Activated B cell treated with CpG ODN at 0.5 μM for 24 hours (primary cell): Measurements from ENCODE around the gene MEIOSIN. TPM values are rescaled to one million over a fixed set of nuclear protein-coding genes. Genes with fewer than 3 reads are reported as not detected.
"Not testable (repeated sequence)": the region's sequence is repeated elsewhere in the genome, so short reads cannot be mapped to it uniquely, and the experiment has no call there.

Experiments used
- ATAC-seq: fragments of 200-7000 bp; cut with Tn5 transposase; one replicate; pipeline ENCODE4 v1.10.0; 2021; ENCODE audit warnings: low read depth, mild to moderate bottlenecking, moderate library complexity
- CTCF ChIA-PET: fragments of 350-600 bp; sonication (Branson Sonifier 250); formaldehyde crosslinking; loops from one replicate; lab custom pipeline; 2021; ENCODE audit warnings: antibody characterized with exemption; lab: Charles Lee
- POLR2A ChIA-PET: fragments of 350-600 bp; sonication (Branson Sonifier 250); formaldehyde crosslinking; loops from one replicate; lab custom pipeline; 2021; ENCODE audit warnings: antibody characterized with exemption; lab: Charles Lee
- DNase-seq: peaks from one replicate; pipeline ENCODE4 v3.0.0; 2022
- H3K27ac Mint-ChIP-seq: one replicate; pipeline ENCODE4 v1.8.0; 2020; ENCODE audit warnings: mixed read lengths
- H3K27me3 Mint-ChIP-seq: one replicate; pipeline ENCODE4 v1.8.0; 2021; ENCODE audit warnings: mixed read lengths
- H3K36me3 Mint-ChIP-seq: one replicate; pipeline ENCODE4 v1.8.0; 2021; ENCODE audit warnings: low read depth, mixed read lengths
- H3K4me1 Mint-ChIP-seq: one replicate; pipeline ENCODE4 v1.8.0; 2021; ENCODE audit warnings: mixed read lengths
- H3K4me3 Mint-ChIP-seq: one replicate; pipeline ENCODE4 v1.8.0; 2020; ENCODE audit warnings: mild to moderate bottlenecking, mixed read lengths
- H3K9me3 Mint-ChIP-seq: one replicate; pipeline ENCODE4 v1.8.0; 2020; ENCODE audit warnings: mixed read lengths
- intact Hi-C: fragments of 100-400 bp; cut with micrococcal nuclease; formaldehyde crosslinking; loops from one replicate; pipeline ENCODE4 v1.15.1; 2024
- total RNA-seq: library from RNA; stranded (reverse); gene quantifications from 2 replicates; pipeline ENCODE4 v1.2.3, GENCODE V29; 2022
- TF ChIP-seq, protein P1 (sequence below): fragments of 200-600 bp; IDR thresholded peaks from one replicate; pipeline ENCODE4 v1.8.0; 2022; ENCODE audit warnings: antibody characterized with exemption, mild to moderate bottlenecking

MEIOSIN gene
- total RNA-seq, 1 donor from 2014 or later, result not detected

DNA sequence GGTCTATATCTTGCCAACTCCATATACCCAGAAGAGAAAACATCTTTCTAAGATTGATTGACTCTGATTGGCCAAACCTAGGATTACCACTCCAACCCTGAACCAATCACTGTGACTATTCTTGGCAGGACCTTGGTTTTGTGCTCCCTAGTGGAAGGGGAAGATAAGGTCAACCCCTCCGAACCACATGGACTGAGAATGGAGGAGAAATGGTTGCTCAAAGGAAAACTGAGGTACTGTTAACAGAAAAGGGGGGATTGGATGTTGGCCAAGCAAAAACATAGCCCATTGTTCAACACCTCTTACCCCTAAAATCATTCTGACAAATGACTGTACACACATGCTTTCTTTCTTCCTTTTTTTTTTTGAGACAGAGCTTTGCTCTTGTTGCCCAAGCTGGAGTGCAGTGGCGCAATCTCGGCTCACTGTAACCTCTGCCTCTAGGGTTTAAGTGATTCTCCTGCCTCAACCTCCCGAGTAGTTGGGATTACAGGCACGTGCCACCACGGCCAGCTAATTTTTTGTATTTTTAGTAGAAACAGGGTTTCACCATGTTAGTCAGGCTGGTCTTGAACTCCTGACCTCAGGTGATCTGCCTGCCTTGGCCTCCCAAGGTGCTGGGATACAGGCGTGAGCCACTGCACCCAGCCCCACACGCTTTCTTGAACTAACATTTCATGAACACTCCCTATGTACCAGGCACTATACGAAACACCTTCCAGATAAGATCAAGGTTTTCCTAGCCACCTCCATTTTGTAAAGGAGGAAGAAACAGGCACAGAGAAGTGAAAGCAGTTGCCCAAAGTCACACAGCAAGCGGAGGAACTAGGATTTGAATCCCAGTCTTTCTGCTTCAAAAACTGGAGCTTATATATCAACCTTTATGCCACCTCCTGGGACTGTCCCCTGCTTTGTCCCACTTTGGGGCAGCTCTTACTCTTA lies 6.5 kb downstream of the MEIOSIN start:
- no peaks in the 10 kb centered on the region for H3K4me1 Mint-ChIP-seq
- H3K27ac Mint-ChIP-seq, result no peak overlapping the region
- ChIA-PET CTCF (no interaction called here), POLR2A (interaction anchor here (0.6 kb wide), 1 partner anchor 45 kb away, joined by 3 read pairs; no protein-coding TSS in a partner anchor)
- TF ChIP-seq, protein P1, sequence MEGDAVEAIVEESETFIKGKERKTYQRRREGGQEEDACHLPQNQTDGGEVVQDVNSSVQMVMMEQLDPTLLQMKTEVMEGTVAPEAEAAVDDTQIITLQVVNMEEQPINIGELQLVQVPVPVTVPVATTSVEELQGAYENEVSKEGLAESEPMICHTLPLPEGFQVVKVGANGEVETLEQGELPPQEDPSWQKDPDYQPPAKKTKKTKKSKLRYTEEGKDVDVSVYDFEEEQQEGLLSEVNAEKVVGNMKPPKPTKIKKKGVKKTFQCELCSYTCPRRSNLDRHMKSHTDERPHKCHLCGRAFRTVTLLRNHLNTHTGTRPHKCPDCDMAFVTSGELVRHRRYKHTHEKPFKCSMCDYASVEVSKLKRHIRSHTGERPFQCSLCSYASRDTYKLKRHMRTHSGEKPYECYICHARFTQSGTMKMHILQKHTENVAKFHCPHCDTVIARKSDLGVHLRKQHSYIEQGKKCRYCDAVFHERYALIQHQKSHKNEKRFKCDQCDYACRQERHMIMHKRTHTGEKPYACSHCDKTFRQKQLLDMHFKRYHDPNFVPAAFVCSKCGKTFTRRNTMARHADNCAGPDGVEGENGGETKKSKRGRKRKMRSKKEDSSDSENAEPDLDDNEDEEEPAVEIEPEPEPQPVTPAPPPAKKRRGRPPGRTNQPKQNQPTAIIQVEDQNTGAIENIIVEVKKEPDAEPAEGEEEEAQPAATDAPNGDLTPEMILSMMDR, result no peak
- intact Hi-C loops, result no loop called here
- no peaks in the 10 kb centered on the region for H3K36me3 Mint-ChIP-seq
- no peak for DNase-seq
- no peak for ATAC-seq
- peaks cover 14% of the 10 kb centered on the region for H3K27me3 Mint-ChIP-seq
- no peak overlapping the region for H3K4me3 Mint-ChIP-seq
- H3K9me3 Mint-ChIP-seq, result no peaks in the 10 kb centered on the region

DNA sequence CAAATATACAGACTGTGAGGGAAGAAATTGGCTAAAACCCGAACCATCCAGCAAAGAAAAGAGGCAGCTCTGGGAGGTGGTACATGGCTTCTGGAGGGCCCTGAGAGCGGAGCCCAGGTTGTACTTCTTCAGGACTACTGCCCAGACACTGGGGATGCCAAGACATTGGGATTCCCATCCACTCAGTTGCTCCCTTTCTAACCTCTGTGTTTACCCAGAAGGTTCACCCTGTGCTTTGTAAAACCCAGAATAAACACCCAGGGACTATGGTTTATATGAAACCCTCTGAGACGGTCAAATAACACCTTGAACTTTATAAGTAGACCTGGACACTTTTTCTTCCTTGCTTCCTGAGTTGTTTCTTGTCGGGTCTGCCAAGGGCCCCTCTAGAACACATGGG lies 9.7 kb downstream of the MEIOSIN start:
- ChIA-PET POLR2A (no interaction called here), CTCF (no interaction called here)
- no peaks in the 10 kb centered on the region for H3K9me3 Mint-ChIP-seq
- H3K36me3 Mint-ChIP-seq, result no peaks in the 10 kb centered on the region
- H3K27me3 Mint-ChIP-seq, result peaks cover 24% of the 10 kb centered on the region
- H3K4me1 Mint-ChIP-seq, result no peaks in the 10 kb centered on the region
- DNase-seq (no peak), ATAC-seq (no peak)
- no peak overlapping the region for H3K27ac Mint-ChIP-seq
- intact Hi-C loops, result no loop called here
- no peak overlapping the region for H3K4me3 Mint-ChIP-seq
- TF ChIP-seq, protein P1, result no peak

DNA sequence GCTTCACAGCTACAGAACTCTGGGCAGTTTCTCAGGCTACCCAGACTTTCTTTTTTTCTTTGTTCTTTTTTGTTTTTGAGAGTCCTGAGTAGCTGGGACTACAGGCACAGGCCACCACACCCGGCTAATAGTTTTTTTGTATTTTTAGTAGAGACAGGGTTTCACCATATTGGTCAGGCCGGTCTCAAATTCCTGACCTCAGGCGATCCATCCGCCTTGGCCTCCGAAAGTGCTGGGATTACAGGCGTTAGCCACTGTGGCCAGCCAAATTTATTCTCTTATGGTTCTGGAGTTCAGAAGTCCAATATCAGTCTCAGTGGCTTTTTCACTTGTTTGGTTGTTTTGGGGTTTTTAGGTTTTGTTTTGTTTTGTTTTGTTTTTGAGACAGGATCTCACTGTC lies 12.4 kb downstream of the MEIOSIN start:
- intact Hi-C loops, result no loop called here
- DNase-seq (no peak), ATAC-seq (no peak)
- ChIA-PET POLR2A (no interaction called here), CTCF (no interaction called here)
- no peaks in the 10 kb centered on the region for H3K9me3 Mint-ChIP-seq
- no peaks in the 10 kb centered on the region for H3K36me3 Mint-ChIP-seq
- H3K27ac Mint-ChIP-seq, result no peak overlapping the region
- peaks cover 21% of the 10 kb centered on the region for H3K27me3 Mint-ChIP-seq
- TF ChIP-seq, protein P1, result no peak
- H3K4me3 Mint-ChIP-seq, result no peak overlapping the region
- no peaks in the 10 kb centered on the region for H3K4me1 Mint-ChIP-seq

DNA sequence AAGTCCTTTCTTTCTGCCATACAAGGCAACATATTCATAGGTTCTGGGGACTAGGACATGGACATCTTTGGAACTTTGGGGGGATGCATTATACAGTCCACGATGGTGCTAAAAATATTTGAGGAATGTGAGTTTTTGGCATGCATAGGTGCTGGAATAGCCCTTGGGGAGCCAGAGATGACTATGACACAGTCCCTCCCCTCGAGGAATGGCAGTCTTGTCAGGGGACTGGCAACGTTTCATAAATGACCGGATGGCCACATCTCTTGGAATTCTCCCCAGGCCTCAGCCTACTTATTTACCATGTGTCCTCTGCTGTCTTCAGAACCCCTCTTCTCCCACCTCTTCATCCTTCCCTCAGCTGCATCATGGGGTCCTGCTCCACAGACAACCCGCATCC lies 13.6 kb downstream of the MEIOSIN start:
- Mint-ChIP-seq H3K27me3 (peaks cover 21% of the 10 kb centered on the region), H3K4me3 (no peak overlapping the region), H3K9me3 (no peaks in the 10 kb centered on the region), H3K27ac (no peak overlapping the region), H3K4me1 (no peaks in the 10 kb centered on the region), H3K36me3 (no peaks in the 10 kb centered on the region)
- POLR2A ChIA-PET, result no interaction called here
- TF ChIP-seq, protein P1, result no peak
- CTCF ChIA-PET, result no interaction called here
- DNase-seq (no peak), ATAC-seq (no peak)
- intact Hi-C loops, result no loop called here

DNA sequence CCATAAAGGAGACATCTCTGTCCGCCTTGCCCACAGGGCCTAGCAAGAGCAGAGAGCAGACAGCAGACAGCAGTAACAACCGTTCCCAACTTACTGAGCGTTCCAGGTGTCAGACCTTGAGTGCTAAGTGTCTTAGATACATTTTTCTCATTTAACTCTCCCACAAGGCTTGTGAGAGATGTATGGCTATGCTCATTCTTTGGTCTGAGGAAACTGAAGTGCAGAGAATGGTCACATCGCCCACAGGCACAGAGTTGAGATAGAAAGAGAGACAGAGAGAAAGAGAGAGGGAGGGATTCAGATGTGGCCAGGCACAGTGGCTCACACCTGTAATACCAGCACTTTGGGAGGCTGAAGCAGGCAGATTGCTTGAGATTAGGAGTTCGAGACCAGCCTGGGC lies 14.3 kb downstream of the MEIOSIN start:
- Mint-ChIP-seq H3K36me3 (no peaks in the 10 kb centered on the region), H3K27ac (no peak overlapping the region), H3K4me3 (no peak overlapping the region), H3K9me3 (no peaks in the 10 kb centered on the region), H3K27me3 (peaks cover 18% of the 10 kb centered on the region), H3K4me1 (no peaks in the 10 kb centered on the region)
- ChIA-PET POLR2A (no interaction called here), CTCF (no interaction called here)
- no peak for ATAC-seq
- TF ChIP-seq, protein P1, result no peak
- no peak for DNase-seq
- intact Hi-C loops, result no loop called here

DNA sequence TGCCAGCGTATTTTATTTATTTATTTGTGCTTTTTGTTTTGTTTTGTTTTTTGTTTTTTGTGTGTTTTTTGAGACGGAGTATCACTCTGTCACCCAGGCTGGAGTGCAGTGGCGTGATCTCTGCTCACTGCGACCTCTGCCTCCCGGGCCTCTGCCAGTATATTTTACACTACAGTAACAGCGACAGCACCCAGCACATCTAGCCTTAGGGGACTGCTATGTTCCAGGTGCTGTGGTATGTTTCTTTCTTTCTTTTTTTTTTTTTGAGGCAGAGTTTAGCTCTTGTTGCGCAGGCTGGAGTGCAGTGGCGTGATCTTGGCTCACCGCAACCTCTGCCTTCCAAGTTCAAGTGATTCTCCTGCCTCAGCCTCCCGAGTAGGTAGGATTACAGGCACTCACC lies 18.2 kb downstream of the MEIOSIN start:
- H3K36me3 Mint-ChIP-seq, H3K27ac Mint-ChIP-seq, H3K4me3 Mint-ChIP-seq, intact Hi-C loops, DNase-seq, H3K9me3 Mint-ChIP-seq, H3K4me1 Mint-ChIP-seq, H3K27me3 Mint-ChIP-seq, ATAC-seq, POLR2A ChIA-PET, CTCF ChIA-PET: not testable (repeated sequence)
